Lung microvascular endothelial cell (primary cell): ENCODE data around the gene ZNF516. TPM values are rescaled to one million over a fixed set of nuclear protein-coding genes. Genes with fewer than 3 reads are reported as not detected.

Source experiments
- DNase-seq, 2 donors: peaks; one replicate each; pipeline versions ENCODE4 v3.0.0 to v3.0.0-alpha.2; 2010; ENCODE audit warnings: low read depth in 2 of 2
- total RNA-seq: library from RNA; depleted of rRNA; stranded (reverse); fragments of >200 nt; gene quantifications from 2 replicates; pipeline ENCODE4 v1.2.1, GENCODE V29; 2014

The ZNF516 gene
- total RNA-seq, 1 donor from 2014 or later, result 12.7 TPM

DNA sequence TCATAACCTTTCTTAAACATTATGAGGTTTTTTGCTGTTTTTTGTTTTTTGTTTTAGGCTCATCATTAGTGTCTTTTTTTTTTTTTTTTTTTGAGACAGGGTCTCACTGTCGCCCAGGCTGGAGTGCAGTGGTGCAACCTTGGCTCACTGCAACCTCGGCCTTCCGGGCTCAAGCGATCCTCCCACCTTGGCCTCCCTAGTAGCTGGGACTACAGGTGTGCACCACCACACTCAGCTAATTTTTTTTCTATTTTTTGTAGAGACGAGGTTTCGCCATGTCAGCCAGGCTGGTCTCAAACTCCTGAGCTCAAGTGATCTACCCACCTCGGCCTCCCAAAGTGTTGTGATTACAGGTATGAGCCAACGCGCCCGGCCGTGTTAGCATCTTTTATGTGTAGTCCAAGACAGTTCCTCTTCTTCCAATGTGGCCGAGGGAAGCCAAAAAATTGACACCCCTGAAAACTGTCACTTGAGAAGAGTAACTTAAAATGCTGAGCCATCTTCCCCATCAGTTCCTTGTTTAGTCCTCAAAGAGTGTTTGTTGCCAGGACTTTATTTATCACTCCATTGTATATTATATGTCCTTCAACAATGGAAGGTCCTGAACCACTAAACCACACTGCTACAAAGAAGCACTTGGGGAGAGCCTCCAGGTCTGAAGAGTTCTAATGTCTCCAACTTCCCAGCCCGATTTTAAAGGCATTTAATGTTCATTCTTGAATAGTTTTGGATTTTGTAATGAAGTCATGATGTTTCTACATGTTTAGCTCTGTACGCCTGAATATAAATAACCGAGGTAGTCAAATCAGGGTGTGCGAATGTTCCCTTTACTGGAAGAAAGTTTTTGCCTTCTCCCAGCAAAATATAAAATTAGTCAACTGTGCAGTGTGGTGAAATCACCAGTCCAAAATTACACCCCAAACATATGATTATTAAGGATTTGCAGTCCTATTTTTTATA is 26.4 kb downstream of the ZNF516 start:
- no peak for DNase-seq

DNA sequence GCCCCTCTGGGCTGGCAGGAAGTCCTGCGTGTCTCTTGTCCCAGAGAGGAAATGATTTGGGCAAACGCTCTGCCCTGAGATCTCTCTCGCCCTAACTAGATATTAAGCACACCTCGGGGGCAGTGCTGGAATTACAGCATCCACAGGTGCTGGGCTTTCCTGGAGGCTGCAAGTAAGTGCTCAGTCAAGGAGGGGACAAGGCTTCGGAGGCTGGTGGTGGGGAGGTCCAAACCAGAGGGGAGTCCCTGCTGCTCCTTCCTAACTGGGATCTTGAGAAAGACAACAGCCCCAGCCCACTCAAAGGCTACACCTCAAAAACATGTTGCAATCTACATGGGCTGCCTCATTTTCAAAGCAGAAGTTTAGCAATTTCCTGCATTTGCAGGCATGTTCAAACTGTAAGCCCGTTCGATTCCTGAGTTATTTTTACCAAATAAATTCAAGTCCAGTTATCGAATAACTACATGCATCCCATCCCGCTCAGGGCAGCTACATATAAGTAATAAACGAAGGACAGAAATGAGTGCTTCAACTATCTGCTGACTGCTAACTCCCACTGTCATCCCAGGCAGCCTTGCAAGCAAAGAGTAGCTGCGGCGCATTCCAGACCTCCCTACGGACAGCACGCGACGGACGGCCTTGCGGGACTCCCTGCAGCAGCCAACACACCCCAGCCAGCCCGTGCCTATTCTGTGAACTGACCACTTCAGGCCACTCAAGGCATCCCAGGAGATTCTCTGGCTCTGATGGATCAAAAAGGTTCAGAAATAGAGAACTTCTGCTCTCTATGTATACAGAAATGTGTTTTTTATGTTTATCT is 27.5 kb downstream of the ZNF516 start:
- peak in 1 of 2 donors; percentile 51 for DNase-seq

GRCh38 chr18:76466410-76466991 is 28.5 kb downstream of the ZNF516 start:
- no peak for DNase-seq

- no peak for DNase-seq
Measured at GRCh38 chr18:76465630-76466409, 29.2 kb downstream of the ZNF516 start.

- no peak for DNase-seq
Measured at GRCh38 chr18:76464281-76465259, 30.5 kb downstream of the ZNF516 start.

- no peak for DNase-seq
Measured at GRCh38 chr18:76463872-76464271, 31.2 kb downstream of the ZNF516 start.

DNA sequence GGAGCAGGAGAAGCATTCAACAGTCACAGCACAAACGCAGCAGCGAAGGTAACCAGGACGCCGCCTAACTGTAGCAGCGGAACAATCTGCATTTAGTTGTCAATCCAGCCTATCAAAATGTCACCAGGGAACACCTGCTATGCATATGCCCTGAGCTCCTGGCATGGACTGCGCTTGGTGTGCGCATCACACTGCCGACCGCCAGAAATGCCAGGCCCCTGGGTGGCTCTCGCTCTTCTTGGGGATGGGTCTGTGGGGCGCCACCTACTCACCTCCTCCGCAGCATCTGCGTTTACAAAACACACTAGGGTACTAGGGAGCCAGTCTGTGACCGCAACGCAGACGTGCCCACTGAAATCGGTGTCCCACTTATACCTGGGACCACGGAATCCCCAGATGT is 31.7 kb downstream of the ZNF516 start:
- DNase-seq, result no peak

DNA sequence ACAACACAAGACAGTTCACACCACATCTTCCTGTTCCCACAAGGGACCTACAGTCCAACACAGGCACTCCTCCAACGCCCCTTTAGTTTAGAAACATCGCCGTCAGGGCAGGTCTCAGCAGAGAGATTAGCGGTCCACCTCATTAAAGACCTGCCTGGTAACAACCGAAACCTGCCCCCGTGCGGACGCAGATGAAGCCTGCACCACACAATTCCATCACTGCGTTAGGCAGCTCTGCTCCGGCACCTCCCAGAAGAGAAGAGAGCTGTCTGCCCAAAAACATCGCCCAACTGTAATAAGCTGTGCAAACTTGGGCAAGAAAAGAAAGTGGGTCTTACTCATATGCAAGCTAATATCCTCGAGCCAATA is 32.7 kb downstream of the ZNF516 start:
- DNase-seq, result no peak

- no peak for DNase-seq
Measured at GRCh38 chr18:76461692-76462325, 33.2 kb downstream of the ZNF516 start.

GRCh38 chr18:76461148-76461547 is 33.9 kb downstream of the ZNF516 start:
- DNase-seq, result no peak

- DNase-seq, result no peak
Measured at GRCh38 chr18:76460482-76460881, 34.6 kb downstream of the ZNF516 start.

DNA sequence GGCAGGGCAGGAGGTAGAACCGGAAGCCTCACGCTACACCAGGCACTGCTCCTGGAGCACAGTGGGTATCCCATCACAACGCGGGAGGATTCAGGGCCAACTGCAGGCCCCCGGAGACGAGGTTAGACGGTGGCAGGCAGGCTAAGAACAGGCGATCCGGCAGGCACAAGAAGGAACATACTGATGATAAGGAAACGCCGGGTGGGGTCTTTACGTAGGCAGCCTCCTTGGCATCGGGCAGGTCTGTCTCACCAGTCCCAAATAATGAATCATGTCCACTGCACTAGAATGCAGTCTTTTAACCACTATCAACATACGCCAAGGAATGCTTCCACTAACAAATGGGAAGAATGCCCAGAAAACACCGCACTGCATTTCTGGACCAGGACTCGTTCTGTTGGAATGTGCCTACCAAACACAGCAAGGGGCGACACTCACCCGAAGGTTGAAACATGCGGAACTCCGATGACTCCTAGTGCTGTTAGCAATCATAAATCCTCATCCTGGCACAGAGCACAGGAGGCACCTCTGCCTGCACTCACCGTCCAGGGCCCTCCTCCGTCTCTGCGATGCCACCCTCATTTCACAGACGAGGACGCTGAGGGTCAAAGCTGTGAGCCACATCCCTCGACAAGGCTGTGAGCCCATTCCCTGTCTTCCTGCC is 35.2 kb downstream of the ZNF516 start:
- DNase-seq, result peak; percentile 39 to 54

DNA sequence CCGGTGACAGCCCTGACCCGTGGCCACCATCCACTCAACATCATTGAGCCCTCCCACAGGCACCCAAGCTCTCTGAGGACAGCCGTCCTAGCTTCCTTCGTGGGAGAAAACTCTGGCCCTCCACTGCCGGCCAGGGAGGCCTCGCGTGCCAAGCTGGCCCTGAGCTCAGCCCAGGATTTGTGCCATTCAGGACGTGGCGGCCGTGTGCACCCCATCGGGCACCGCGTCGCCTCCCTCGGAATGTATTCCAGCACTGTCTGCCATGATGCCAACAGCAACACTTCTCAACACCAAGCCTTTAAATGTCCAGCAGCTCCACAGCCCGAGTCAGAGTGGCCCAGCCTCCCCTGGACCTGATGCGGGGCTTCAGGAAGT is 35.7 kb downstream of the ZNF516 start:
- DNase-seq, result no peak

- DNase-seq, result no peak
Measured at GRCh38 chr18:76458522-76459311, 36.3 kb downstream of the ZNF516 start.

DNA sequence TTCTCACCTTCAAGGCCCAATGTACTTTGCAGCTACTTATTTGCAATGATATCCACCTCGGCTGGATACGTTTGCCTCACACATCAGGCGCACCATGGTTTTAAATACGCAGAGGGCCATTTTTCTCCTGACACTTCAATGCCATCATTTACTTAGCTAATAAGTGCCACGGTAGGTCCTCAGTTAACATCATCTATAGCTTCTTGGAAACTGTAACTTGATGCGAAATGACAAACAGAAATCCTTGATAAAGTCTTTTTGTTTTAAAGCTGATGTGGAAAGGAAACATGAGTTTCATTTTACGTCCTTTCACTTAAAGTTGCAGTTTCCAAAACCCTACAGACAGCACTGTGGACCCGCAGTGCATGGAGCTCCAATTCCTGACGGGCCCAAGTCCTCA is 37.1 kb downstream of the ZNF516 start:
- no peak for DNase-seq

- DNase-seq, result no peak
Measured at GRCh38 chr18:76457475-76457874, 37.6 kb downstream of the ZNF516 start.

GRCh38 chr18:76456823-76457222 is 38.2 kb downstream of the ZNF516 start:
- DNase-seq, result no peak

GRCh38 chr18:76456018-76456750 is 38.9 kb downstream of the ZNF516 start:
- DNase-seq, result no peak
